Upper lobe of left lung (tissue), 4 donors: ENCODE results near the gene PACSIN1.

Experiments used
- CTCF ChIP-seq, 6 experiments: fragments of 450-650 bp in 4 of 6; fragments of 200-600 bp in 2 of 6; sonication (generic) in 2 of 6; IDR thresholded peaks; one replicate each; pipeline ENCODE4 v1.5.1; 2016 to 2019; ENCODE audit warnings: antibody characterized with exemption in 6 of 6
- EP300 ChIP-seq, 4 donors: sonication (generic); formaldehyde crosslinking; IDR thresholded peaks; one replicate each; pipeline ENCODE4 v1.5.1; 2017; ENCODE audit warnings: antibody characterized with exemption in 4 of 4, control low read depth in 2 of 4
- POLR2A ChIP-seq, 4 donors: fragments of 450-650 bp; IDR thresholded peaks; one replicate each; pipeline ENCODE4 v1.5.1; 2016 to 2017; ENCODE audit warnings: antibody characterized with exemption in 4 of 4, mild to moderate bottlenecking in 2 of 4
- POLR2AphosphoS5 ChIP-seq, 2 donors: sonication (generic); formaldehyde crosslinking; IDR thresholded peaks; one replicate each; pipeline ENCODE4 v1.5.1; 2017; ENCODE audit warnings: antibody characterized with exemption in 2 of 2

- TF ChIP-seq POLR2A (IDR thresholded peaks at IDR 0.05) (no peak), POLR2AphosphoS5 (IDR thresholded peaks at IDR 0.05) (no peak), CTCF (IDR thresholded peaks at IDR 0.05) (no peak), EP300 (IDR thresholded peaks at IDR 0.05) (no peak)
Measured at GRCh38 chr6:34551720-34552119, 85.8 kb downstream of the PACSIN1 start.
